Medulla oblongata (tissue), 1 donor: ENCODE results near the gene CXorf58.
"Not testable (repeated sequence)": the region's sequence is repeated elsewhere in the genome, so short reads cannot be mapped to it uniquely, and the experiment has no call there.

Experiments
- DNase-seq: peaks from one replicate; pipeline ENCODE4 v3.0.0-alpha.2; 2015; ENCODE audit errors: extremely low spot score

CXorf58 gene

DNA sequence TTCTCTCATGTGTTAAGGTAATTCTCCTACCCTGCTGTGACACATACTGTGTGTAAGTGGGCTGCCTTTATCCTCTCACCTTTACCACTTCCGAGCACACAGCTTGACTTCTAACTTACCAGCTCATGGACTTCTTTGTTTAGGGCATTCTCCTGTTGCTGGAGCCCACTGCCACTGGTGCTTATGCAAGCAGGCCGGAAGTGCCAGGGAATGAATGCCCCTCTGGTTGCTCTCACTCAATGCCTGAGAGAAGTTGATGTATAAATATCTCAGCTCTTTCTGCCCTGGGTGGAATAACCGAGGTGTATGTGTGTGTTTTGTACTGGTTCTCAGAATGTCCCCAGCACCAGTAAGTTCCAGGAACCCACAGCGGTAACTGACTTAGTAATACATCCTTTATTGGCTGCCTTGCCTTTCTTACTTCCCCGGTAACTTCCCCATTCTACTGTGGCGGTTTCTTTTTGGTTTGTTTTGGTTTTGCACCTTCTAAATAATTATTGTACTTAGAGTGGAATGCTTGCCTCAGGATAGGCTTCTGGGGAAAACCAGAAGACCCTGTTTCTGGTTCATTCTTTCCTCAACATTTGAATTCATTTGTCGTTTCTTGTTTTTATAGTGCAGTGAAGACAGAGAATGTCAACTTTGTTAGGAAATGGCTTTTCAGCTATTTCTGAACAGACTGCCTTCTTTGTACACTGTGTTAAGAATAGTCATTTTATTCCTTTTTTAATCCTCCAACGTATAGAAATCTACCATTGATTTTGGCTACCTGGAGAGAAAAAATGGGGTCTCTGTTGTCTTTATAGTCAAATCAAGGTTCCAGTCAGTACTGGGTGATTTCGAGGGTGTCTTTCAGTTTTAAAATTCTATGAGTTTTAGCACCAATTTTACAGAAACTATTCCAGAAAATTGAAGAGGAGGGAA, 45.4 kb downstream of the CXorf58 start:
- peak; percentile 17 for DNase-seq

DNA sequence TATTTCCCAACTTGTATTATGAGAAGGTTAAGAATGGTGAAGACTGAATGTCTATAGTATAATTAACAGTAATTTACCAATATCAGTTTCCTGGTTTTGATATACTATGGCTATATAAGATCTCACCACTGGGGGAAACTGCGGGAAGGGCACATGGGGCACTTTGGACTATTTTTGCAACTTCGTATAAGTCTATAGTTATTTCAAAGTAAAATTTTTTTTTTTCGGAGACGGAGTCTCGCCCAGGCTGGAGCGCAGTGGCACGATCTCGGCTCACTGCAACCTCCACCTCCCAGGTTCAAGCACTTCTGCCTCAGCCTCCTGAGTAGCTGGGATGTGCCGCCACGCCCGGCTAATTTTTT, 46.1 kb downstream of the CXorf58 start:
- DNase-seq = no peak

DNA sequence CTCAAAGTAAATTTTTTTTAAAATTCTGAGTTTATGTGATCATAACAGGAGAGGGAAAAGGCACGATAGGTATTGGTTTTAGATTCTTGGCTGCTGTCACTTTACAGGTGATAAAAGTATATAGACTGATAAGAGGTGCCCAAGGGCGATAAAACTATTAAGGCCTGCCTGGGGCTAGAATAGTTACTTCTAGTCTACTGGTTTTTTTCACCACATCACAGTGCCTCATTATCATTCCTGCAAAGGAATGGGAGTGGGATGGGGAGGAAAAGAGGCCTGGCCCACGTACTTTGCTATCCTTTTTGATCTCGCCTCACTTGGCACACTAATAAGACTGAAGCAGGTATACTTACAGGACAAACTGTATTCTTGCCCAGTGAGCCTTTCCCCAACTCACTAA, 46.6 kb downstream of the CXorf58 start:
- no peak for DNase-seq

DNA sequence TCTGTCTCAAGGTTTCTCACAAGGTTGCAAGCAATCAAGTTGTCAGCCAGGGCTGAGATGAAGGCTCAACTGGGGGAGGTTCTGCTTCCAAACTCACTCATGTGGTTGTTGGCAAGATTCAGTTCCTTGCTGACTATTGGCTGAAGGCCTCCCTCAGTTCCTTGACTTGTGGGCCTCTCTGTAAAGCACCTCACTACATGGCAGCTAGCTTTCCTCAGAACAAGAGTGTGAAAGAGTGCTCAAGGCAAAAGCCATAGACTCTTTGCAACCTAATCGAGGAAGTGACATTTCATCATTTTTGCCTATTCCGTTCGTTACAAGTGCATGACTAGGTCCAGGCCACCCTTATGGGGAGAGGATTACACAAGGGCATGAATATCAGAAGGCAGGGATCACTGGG, 52.0 kb downstream of the CXorf58 start:
- peak; percentile 2 for DNase-seq

DNA sequence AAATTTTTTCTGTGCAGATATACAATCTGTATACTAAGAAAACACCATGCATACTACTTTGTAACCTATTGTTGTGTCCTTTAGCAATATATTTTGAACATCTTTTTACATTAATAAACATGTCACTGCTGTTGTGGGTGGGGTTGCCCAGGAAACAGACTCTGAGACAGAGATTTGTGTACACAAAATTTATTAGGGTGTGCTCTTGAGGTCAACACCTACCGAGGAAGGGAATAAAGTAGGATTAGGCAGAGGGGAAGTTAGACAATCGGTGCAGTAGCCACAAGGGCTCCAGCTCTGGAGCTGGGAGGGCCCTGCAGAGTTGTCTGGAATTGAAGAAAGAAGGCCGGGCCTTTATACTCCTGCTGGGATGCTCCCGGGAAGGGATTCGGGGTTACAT, 56.4 kb downstream of the CXorf58 start:
- no peak for DNase-seq

DNA sequence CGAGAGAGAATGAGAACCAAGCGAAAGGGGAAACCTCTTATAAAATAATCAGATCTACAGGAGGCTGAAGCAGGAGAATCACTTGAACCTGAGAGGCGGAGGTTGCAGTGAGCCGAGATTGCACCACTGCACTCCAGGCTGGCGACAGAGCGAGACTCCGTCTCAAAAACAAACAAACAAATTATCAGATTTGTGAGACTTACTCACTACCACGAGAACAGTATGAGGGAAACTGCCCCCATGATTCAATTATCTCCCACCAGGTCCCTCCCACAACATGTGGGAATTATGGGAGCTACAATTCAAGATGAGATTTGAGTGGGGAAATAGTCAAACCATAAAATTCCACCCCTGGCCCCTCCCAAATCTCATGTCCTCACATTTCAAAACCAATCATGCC, 57.8 kb downstream of the CXorf58 start:
- DNase-seq = not testable (repeated sequence)

DNA sequence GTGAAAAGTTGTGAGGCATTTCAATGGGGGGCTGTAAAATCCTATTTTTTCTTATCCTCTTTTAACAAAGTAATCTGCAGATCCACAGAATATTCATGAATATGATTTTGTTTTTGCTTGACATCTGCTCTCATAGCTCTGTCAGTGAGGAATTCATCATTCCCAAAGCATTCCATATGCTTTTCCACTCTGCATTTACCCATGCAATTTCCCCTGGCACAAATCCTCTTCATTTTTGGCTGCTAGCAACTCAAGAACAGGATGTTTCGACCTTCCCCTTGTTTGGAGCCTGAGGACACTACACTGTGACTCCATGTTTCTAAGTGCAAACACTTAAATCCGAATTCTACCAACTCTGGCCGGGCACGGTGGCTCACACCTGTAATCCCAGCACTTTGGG, 70.7 kb downstream of the CXorf58 start:
- no peak for DNase-seq

DNA sequence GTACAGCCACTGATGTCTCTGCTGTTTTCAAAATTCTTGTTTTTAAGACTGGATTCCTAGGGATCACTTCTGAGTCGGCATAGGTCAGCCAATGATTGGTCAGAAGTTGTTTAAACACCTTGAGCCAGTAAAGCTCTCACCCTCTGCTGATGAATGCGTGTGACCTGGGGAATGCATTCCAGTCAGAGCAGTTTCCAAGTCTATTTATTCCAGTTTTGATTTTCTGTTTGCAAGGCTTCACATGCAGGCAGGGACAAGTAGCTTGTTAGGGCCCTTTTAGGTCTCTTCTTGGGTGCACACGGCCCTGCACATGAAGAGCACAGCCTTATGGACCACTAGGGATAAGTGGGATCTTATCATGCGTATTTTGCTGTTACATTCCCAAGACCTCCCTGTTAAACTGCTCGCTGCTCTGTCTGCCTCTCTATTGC, 72.2 kb downstream of the CXorf58 start:
- DNase-seq = no peak

DNA sequence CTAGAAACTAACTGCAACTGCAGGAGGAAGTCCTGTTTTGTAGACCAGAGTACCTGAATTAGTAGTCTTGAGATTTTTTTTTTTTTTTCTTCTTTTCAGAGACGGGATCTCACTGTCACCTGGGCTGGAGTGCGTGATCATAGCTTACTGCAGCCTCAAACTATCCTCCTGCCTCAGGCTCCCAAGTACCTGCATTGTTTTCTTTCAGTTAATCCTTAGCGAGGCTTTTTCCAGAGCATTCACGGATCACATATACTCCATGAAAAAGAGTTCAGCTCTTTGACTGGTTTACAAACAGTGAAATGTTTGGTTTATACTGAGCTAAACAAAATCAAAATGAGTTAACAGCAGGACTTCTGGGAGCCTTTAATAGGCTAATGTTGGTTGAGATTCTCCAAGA, 73.4 kb downstream of the CXorf58 start:
- DNase-seq = no peak

DNA sequence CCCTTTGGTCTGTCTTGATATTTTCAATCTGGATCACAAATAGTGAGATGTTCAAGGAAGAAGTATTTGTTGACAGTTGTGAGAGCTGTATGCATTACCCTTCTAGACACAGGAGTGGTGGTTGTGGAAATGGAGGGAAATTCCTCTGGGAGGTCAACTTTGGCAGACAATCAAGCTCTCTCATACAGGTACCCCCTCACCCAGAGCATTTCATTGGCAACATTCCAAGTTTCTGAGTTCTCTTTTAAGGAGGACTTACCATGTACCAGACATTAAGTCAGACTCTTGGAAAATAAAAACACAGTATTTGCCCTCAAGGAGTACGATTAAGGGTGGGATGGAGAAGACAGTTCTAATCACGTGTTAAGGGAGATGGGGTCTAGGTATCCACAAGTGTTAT, 73.9 kb downstream of the CXorf58 start:
- DNase-seq = no peak

DNA sequence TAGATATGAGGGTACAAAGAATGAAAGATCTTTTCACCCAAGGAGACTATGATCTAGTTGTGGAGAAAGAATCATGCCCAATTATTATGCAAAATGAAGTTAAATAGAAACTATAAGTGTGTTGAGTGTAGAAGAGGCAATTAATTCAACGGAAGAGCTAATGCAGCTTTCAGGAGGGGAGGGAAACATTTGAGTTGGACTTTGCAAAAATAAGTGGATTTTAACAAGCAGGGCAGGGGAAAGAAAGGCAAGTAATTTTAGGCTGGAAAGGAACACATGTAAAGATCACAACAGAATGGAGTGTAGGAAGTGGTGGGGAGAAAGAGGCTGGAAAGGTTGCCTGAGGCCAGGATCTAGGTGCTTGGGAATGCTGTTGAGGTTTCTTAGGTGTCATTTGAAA, 75.1 kb downstream of the CXorf58 start:
- DNase-seq = no peak
